Measurements from ENCODE around the gene DNMBP. TPM values are rescaled to one million over a fixed set of nuclear protein-coding genes. Genes with fewer than 3 reads are reported as not detected.
A peak's percentile ranks its signal among the peaks of the same experiment; 100 is the strongest.

The DNMBP gene
- total and polyA plus RNA-seq, 2 donors = 10.0 to 11.9 TPM

GRCh38 chr10:100008142-100008522 lies 1.6 kb downstream of the DNMBP start:
- DNase-seq (ENCODE audit: low read depth in 6 of 9, low spot score in 9 of 9) = no peak
- H3K4me1 ChIP-seq (ENCODE audit: control insufficient read depth in 2 of 2, insufficient read depth in 2 of 2, low read length in 2 of 2) = peaks cover 32 to 42% of the 10 kb centered on the region in 2 donors
- H3K9me3 ChIP-seq (ENCODE audit: control insufficient read depth in 2 of 2, insufficient read depth in 1 of 2, low read length in 1 of 2) = no peaks in the 10 kb centered on the region
- no peaks in the 10 kb centered on the region for H3K27me3 ChIP-seq (ENCODE audit: control insufficient read depth in 2 of 2, insufficient read depth in 1 of 2, low read length in 1 of 2)
- no peaks in the 10 kb centered on the region for H3K36me3 ChIP-seq (ENCODE audit: control insufficient read depth in 2 of 2, insufficient read depth in 2 of 2, low read length in 1 of 2)
- WGBS = 88% methylated on average over 6 of the region's 6 CpGs
- peak overlapping the region in 1 of 2 donors; percentile 90 for H3K27ac ChIP-seq (ENCODE audit: low read depth in 1 of 2, low read length in 1 of 2)
- peak overlapping the region; percentile 90 to 99 for H3K4me3 ChIP-seq (ENCODE audit: low read length in 2 of 2)

DNA sequence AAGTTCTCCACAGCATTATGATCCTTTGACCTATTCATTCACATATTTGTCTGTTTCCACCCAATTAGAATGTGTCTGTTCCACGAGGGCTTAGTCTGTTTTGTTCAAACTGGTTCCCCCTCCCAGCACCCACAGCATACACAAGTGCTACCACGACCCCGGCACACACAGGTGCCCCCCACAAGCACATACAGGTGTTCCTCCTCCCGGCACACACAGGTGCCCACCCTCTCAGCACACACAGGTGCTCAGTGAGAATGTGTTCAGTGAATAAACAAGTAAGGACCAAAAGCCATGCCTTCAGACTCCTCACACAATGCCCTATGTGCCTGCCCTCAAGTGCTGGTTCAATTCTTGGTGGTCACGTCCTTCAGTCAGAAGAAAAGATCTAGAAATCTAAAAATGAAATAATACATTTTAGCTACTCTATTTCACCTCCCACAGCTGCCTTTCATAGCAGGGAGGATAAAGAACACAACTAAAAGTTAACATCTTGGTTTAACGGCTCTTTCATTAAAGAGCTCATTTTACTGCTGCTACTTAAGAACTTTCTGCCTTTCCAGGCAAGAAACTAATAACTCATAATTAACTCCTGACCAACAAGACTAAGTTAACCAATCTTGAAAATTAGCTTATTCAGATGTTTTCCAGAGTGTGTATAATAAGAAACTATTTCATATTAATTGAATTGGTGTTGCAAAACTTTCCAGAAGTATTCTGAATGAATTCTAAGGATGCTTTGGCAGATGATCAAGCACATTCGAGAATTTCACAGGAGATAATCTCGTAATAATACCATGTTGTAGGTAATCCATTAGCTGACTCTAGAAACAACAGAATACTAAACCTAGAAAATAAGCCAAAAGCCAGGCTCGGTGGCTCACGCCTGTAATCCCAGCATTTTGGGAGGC lies 2.3 kb downstream of the DNMBP start:
- peak overlapping the region in 1 of 2 donors; percentile 90 for H3K27ac ChIP-seq (ENCODE audit: low read depth in 1 of 2, low read length in 1 of 2)
- no peaks in the 10 kb centered on the region for H3K27me3 ChIP-seq (ENCODE audit: control insufficient read depth in 2 of 2, insufficient read depth in 1 of 2, low read length in 1 of 2)
- peak in 3 of 9 donors; percentile 61 to 79 (median 64) for DNase-seq (ENCODE audit: low read depth in 6 of 9, low spot score in 9 of 9)
- peaks cover 26 to 36% of the 10 kb centered on the region in 2 donors for H3K4me1 ChIP-seq (ENCODE audit: control insufficient read depth in 2 of 2, insufficient read depth in 2 of 2, low read length in 2 of 2)
- 62% methylated on average over 10 of the region's 10 CpGs for WGBS
- peaks cover 0 to under 1% of the 10 kb centered on the region in 2 donors for H3K36me3 ChIP-seq (ENCODE audit: control insufficient read depth in 2 of 2, insufficient read depth in 2 of 2, low read length in 1 of 2)
- peak overlapping the region; percentile 90 to 99 for H3K4me3 ChIP-seq (ENCODE audit: low read length in 2 of 2)
- peaks cover 0 to 3% of the 10 kb centered on the region in 2 donors for H3K9me3 ChIP-seq (ENCODE audit: control insufficient read depth in 2 of 2, insufficient read depth in 1 of 2, low read length in 1 of 2)

- Histone ChIP-seq H3K9me3 (ENCODE audit: control insufficient read depth in 2 of 2, insufficient read depth in 1 of 2, low read length in 1 of 2) (peaks cover 0 to 3% of the 10 kb centered on the region in 2 donors), H3K36me3 (ENCODE audit: control insufficient read depth in 2 of 2, insufficient read depth in 2 of 2, low read length in 1 of 2) (peaks cover 0 to 8% of the 10 kb centered on the region in 2 donors), H3K4me1 (ENCODE audit: control insufficient read depth in 2 of 2, insufficient read depth in 2 of 2, low read length in 2 of 2) (peaks cover 26 to 31% of the 10 kb centered on the region in 2 donors), H3K4me3 (ENCODE audit: low read length in 2 of 2) (peak overlapping the region in 1 of 2 donors; percentile 11), H3K27me3 (ENCODE audit: control insufficient read depth in 2 of 2, insufficient read depth in 1 of 2, low read length in 1 of 2) (no peaks in the 10 kb centered on the region), H3K27ac (ENCODE audit: low read depth in 1 of 2, low read length in 1 of 2) (peak overlapping the region; percentile 46 to 90)
- 82% methylated on average over 4 of the region's 4 CpGs for WGBS
- peak in 1 of 9 donors; percentile 55 for DNase-seq (ENCODE audit: low read depth in 6 of 9, low spot score in 9 of 9)
Observed at GRCh38 chr10:100006243-100006886, 3.4 kb downstream of the DNMBP start.

- no peak for DNase-seq (ENCODE audit: low read depth in 6 of 9, low spot score in 9 of 9)
- WGBS = 98% methylated on average over 3 of the region's 3 CpGs
- H3K27ac ChIP-seq (ENCODE audit: low read depth in 1 of 2, low read length in 1 of 2) = no peak overlapping the region
- H3K36me3 ChIP-seq (ENCODE audit: control insufficient read depth in 2 of 2, insufficient read depth in 2 of 2, low read length in 1 of 2) = peaks cover 8 to 13% of the 10 kb centered on the region in 2 donors
- no peak overlapping the region for H3K4me3 ChIP-seq (ENCODE audit: low read length in 2 of 2)
- H3K9me3 ChIP-seq (ENCODE audit: control insufficient read depth in 2 of 2, insufficient read depth in 1 of 2, low read length in 1 of 2) = peaks cover 0 to 3% of the 10 kb centered on the region in 2 donors
- H3K27me3 ChIP-seq (ENCODE audit: control insufficient read depth in 2 of 2, insufficient read depth in 1 of 2, low read length in 1 of 2) = no peaks in the 10 kb centered on the region
- H3K4me1 ChIP-seq (ENCODE audit: control insufficient read depth in 2 of 2, insufficient read depth in 2 of 2, low read length in 2 of 2) = peaks cover 19 to 29% of the 10 kb centered on the region in 2 donors
Observed at GRCh38 chr10:100004805-100005510, 4.8 kb downstream of the DNMBP start.

- 97% methylated on average over 6 of the region's 6 CpGs for WGBS
- H3K36me3 ChIP-seq (ENCODE audit: control insufficient read depth in 2 of 2, insufficient read depth in 2 of 2, low read length in 1 of 2) = peaks cover 12 to 26% of the 10 kb centered on the region in 2 donors
- H3K27ac ChIP-seq (ENCODE audit: low read depth in 1 of 2, low read length in 1 of 2) = no peak overlapping the region
- peaks cover 4 to 25% of the 10 kb centered on the region in 2 donors for H3K4me1 ChIP-seq (ENCODE audit: control insufficient read depth in 2 of 2, insufficient read depth in 2 of 2, low read length in 2 of 2)
- H3K9me3 ChIP-seq (ENCODE audit: control insufficient read depth in 2 of 2, insufficient read depth in 1 of 2, low read length in 1 of 2) = peaks cover 0 to 3% of the 10 kb centered on the region in 2 donors
- H3K4me3 ChIP-seq (ENCODE audit: low read length in 2 of 2) = no peak overlapping the region
- no peak for DNase-seq (ENCODE audit: low read depth in 6 of 9, low spot score in 9 of 9)
- H3K27me3 ChIP-seq (ENCODE audit: control insufficient read depth in 2 of 2, insufficient read depth in 1 of 2, low read length in 1 of 2) = no peaks in the 10 kb centered on the region
Observed at GRCh38 chr10:100000109-100000644, 9.6 kb downstream of the DNMBP start.

GRCh38 chr10:99999319-100000108 lies 10.2 kb downstream of the DNMBP start:
- H3K9me3 ChIP-seq (ENCODE audit: control insufficient read depth in 2 of 2, insufficient read depth in 1 of 2, low read length in 1 of 2) = peaks cover 0 to 3% of the 10 kb centered on the region in 2 donors
- H3K36me3 ChIP-seq (ENCODE audit: control insufficient read depth in 2 of 2, insufficient read depth in 2 of 2, low read length in 1 of 2) = peaks cover 12 to 26% of the 10 kb centered on the region in 2 donors
- no peak overlapping the region for H3K4me3 ChIP-seq (ENCODE audit: low read length in 2 of 2)
- DNase-seq (ENCODE audit: low read depth in 6 of 9, low spot score in 9 of 9) = no peak
- H3K27me3 ChIP-seq (ENCODE audit: control insufficient read depth in 2 of 2, insufficient read depth in 1 of 2, low read length in 1 of 2) = no peaks in the 10 kb centered on the region
- WGBS = 87% methylated on average over 8 of the region's 8 CpGs
- no peak overlapping the region for H3K27ac ChIP-seq (ENCODE audit: low read depth in 1 of 2, low read length in 1 of 2)
- peaks cover 10 to 32% of the 10 kb centered on the region in 2 donors for H3K4me1 ChIP-seq (ENCODE audit: control insufficient read depth in 2 of 2, insufficient read depth in 2 of 2, low read length in 2 of 2)

DNA sequence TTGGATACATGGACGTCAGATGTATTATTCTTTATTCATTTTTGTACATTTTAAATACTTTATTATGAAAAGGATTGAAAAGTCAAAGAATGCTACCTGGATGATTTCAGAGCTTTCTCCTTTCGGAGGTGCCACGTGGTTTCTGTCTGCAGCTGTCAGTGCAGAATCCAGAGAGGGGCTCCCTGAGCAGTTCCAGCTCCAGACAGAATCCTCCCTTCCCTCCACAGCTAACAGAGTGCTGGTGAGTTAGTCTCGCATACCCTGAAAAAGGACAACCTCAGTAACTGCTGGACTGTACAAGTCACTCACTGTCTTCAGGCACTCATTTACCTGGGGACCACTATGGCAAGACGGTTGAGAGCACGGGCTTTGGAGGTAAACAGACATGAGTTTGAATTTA lies 10.9 kb downstream of the DNMBP start:
- Histone ChIP-seq H3K27me3 (ENCODE audit: control insufficient read depth in 2 of 2, insufficient read depth in 1 of 2, low read length in 1 of 2) (no peaks in the 10 kb centered on the region), H3K27ac (ENCODE audit: low read depth in 1 of 2, low read length in 1 of 2) (no peak overlapping the region), H3K36me3 (ENCODE audit: control insufficient read depth in 2 of 2, insufficient read depth in 2 of 2, low read length in 1 of 2) (peaks cover 12 to 26% of the 10 kb centered on the region in 2 donors), H3K9me3 (ENCODE audit: control insufficient read depth in 2 of 2, insufficient read depth in 1 of 2, low read length in 1 of 2) (peaks cover 0 to 3% of the 10 kb centered on the region in 2 donors), H3K4me1 (ENCODE audit: control insufficient read depth in 2 of 2, insufficient read depth in 2 of 2, low read length in 2 of 2) (peaks cover 17 to 37% of the 10 kb centered on the region in 2 donors), H3K4me3 (ENCODE audit: low read length in 2 of 2) (no peak overlapping the region)
- 94% methylated on average over 6 of the region's 6 CpGs for WGBS
- DNase-seq (ENCODE audit: low read depth in 6 of 9, low spot score in 9 of 9) = no peak
